HEK293 (cell line): ENCODE measurements around the gene KIF22.

ENCODE experiments used
- CTCF ChIA-PET: fragments of 350-600 bp; formaldehyde crosslinking; extraction: SDS; loops from one replicate; lab custom pipeline; 2021; ENCODE audit warnings: antibody characterized with exemption; lab: Yijun Ruan, JAX
- POLR2A ChIA-PET: fragments of 300-600 bp; formaldehyde crosslinking; extraction: SDS; loops from one replicate; lab custom pipeline; 2020; ENCODE audit warnings: antibody characterized with exemption, inconsistent platforms; lab: Yijun Ruan, JAX
- H3K27ac ChIP-seq: fragments of 200-500 bp; sonication (Bioruptor generic); 2 replicates; pipeline ENCODE4 v1.5.1; 2014; ENCODE audit warnings: low read depth, low read length, control low read depth, inconsistent platforms; ENCODE audit errors: extremely low read depth
- H3K36me3 ChIP-seq, 2 experiments: fragments of 200-500 bp in 1 of 2; sonication (Bioruptor generic) in 1 of 2; 1 replicate in 1 of 2; 2 replicates in 1 of 2; pipeline ENCODE4 v1.5.1; 2014 to 2017; ENCODE audit warnings: inconsistent platforms in 2 of 2, low read length in 2 of 2; ENCODE audit not compliant: control insufficient read depth in 2 of 2, insufficient read depth in 1 of 2
- H3K4me1 ChIP-seq: fragments of 200-500 bp; sonication (Bioruptor generic); 2 replicates; pipeline ENCODE4 v1.5.1; 2014; ENCODE audit warnings: mild to moderate bottlenecking, low read length, inconsistent platforms; ENCODE audit not compliant: control insufficient read depth, insufficient read depth
- H3K4me3 ChIP-seq: 2 replicates; pipeline ENCODE4 v1.5.1; 2011; ENCODE audit warnings: low read depth, mild to moderate bottlenecking, control low read depth, low read length, moderate library complexity
- H3K9me3 ChIP-seq: fragments of 200-500 bp; sonication (Bioruptor generic); 2 replicates; pipeline ENCODE4 v1.5.1; 2014; ENCODE audit warnings: low read depth, low read length, inconsistent platforms; ENCODE audit not compliant: control insufficient read depth, insufficient read depth
- AEBP2 ChIP-seq: fragments of 450-650 bp; formaldehyde crosslinking; IDR thresholded peaks from 2 replicates; pipeline ENCODE4 v1.5.1; 2016; ENCODE audit warnings: missing biosample characterization, missing genetic modification characterization, borderline replicate concordance
- BCL11A ChIP-seq: fragments of 450-650 bp; formaldehyde crosslinking; IDR thresholded peaks from 2 replicates; pipeline ENCODE4 v1.5.1; 2016; ENCODE audit warnings: low read depth, missing biosample characterization, missing genetic modification characterization
- BCL11B ChIP-seq: fragments of 450-650 bp; formaldehyde crosslinking; IDR thresholded peaks from 2 replicates; pipeline ENCODE4 v1.5.1; 2016; ENCODE audit warnings: low read depth, missing biosample characterization, missing genetic modification characterization
- GFI1B ChIP-seq: fragments of 450-650 bp; formaldehyde crosslinking; IDR thresholded peaks from 2 replicates; pipeline ENCODE4 v1.5.1; 2016; ENCODE audit warnings: missing biosample characterization, missing genetic modification characterization
- KLF16 ChIP-seq: fragments of 450-650 bp; formaldehyde crosslinking; IDR thresholded peaks from 2 replicates; pipeline ENCODE4 v1.5.1; 2017; ENCODE audit warnings: missing biosample characterization, missing genetic modification characterization
- PATZ1 ChIP-seq: fragments of 450-650 bp; formaldehyde crosslinking; IDR thresholded peaks from 2 replicates; pipeline ENCODE4 v1.5.1; 2016; ENCODE audit warnings: missing biosample characterization, missing genetic modification characterization
- SCRT2 ChIP-seq: fragments of 450-650 bp; formaldehyde crosslinking; IDR thresholded peaks from 2 replicates; pipeline ENCODE4 v1.5.1; 2016; ENCODE audit warnings: missing biosample characterization, missing genetic modification characterization
- WT1 ChIP-seq: fragments of 450-650 bp; formaldehyde crosslinking; IDR thresholded peaks from 2 replicates; pipeline ENCODE4 v1.5.1; 2016; ENCODE audit warnings: missing biosample characterization, missing genetic modification characterization
- ZFHX2 ChIP-seq: fragments of 450-650 bp; formaldehyde crosslinking; conservative IDR thresholded peaks from 2 replicates; pipeline ENCODE4 v1.5.1; 2016; ENCODE audit warnings: missing biosample characterization, missing genetic modification characterization
- ZNF510 ChIP-seq: fragments of 450-650 bp; formaldehyde crosslinking; IDR thresholded peaks from 2 replicates; pipeline ENCODE4 v1.5.1; 2018; ENCODE audit warnings: mild to moderate bottlenecking, missing genetic modification characterization, missing biosample characterization; ENCODE audit not compliant: insufficient replicate concordance
- ZNF558 ChIP-seq: fragments of 450-650 bp; formaldehyde crosslinking; IDR thresholded peaks from 2 replicates; pipeline ENCODE4 v1.5.1; 2016; ENCODE audit warnings: missing biosample characterization, missing genetic modification characterization
- ZNF623 ChIP-seq: fragments of 450-650 bp; formaldehyde crosslinking; IDR thresholded peaks from 2 replicates; pipeline ENCODE4 v1.5.1; 2016; ENCODE audit warnings: missing biosample characterization, missing genetic modification characterization
- ZNF629 ChIP-seq: fragments of 450-650 bp; formaldehyde crosslinking; IDR thresholded peaks from 2 replicates; pipeline ENCODE4 v1.5.1; 2017; ENCODE audit warnings: missing biosample characterization, missing genetic modification characterization
- ZNF692 ChIP-seq: fragments of 450-650 bp; formaldehyde crosslinking; IDR thresholded peaks from 2 replicates; pipeline ENCODE4 v1.5.1; 2016; ENCODE audit warnings: missing biosample characterization, missing genetic modification characterization
- ZNF830 ChIP-seq: fragments of 450-650 bp; IDR thresholded peaks from 2 replicates; pipeline ENCODE4 v1.5.0; 2018; ENCODE audit warnings: missing biosample characterization, missing genetic modification characterization, low read depth, mild to moderate bottlenecking, moderate library complexity
- ZSCAN23 ChIP-seq: fragments of 450-650 bp; formaldehyde crosslinking; IDR thresholded peaks from 2 replicates; pipeline ENCODE4 v1.5.1; 2016; ENCODE audit warnings: missing biosample characterization, missing genetic modification characterization
- TF ChIP-seq, protein P1 (sequence below): fragments of 450-650 bp; formaldehyde crosslinking; IDR thresholded peaks from 2 replicates; pipeline ENCODE4 v1.5.1; 2016; ENCODE audit warnings: missing biosample characterization, missing genetic modification characterization, low read depth
- TF ChIP-seq, protein P2 (sequence below): fragments of 450-650 bp; formaldehyde crosslinking; IDR thresholded peaks from 2 replicates; pipeline ENCODE4 v1.5.1; 2017; ENCODE audit warnings: missing biosample characterization, missing genetic modification characterization
- TF ChIP-seq, protein P3 (sequence below): fragments of 450-650 bp; formaldehyde crosslinking; IDR thresholded peaks from 2 replicates; pipeline ENCODE4 v1.5.1; 2016; ENCODE audit warnings: missing biosample characterization, missing genetic modification characterization, low read depth
- TF ChIP-seq, protein P4 (sequence below): fragments of 450-650 bp; formaldehyde crosslinking; IDR thresholded peaks from 2 replicates; pipeline ENCODE4; 2016; ENCODE audit warnings: missing biosample characterization, missing genetic modification characterization

Gene KIF22

DNA sequence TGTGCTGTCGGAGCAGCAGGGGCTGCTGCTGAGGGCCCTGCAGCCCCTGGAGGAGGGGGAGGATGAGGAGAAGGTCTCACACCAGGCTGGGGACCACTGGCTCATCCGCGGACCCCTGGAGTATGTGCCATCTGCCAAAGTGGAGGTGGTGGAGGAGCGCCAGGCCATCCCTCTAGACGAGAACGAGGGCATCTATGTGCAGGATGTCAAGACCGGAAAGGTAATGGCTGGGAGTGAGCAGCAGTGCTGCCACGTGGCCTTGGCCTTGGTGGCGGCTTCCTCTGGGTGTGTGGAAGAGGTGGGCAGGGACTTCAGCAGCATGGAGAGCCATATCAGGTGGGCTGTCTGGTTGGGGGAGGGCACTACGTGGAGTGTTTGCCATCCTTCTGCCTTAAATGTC is 49.7 kb downstream of the KIF22 start (continued):
- TF ChIP-seq ZNF692 (tag by site-specific recombination), result no peak
- no peak for TF ChIP-seq ZNF830 (tag by site-specific recombination)
- TF ChIP-seq, all 188 proteins: peak for 0

DNA sequence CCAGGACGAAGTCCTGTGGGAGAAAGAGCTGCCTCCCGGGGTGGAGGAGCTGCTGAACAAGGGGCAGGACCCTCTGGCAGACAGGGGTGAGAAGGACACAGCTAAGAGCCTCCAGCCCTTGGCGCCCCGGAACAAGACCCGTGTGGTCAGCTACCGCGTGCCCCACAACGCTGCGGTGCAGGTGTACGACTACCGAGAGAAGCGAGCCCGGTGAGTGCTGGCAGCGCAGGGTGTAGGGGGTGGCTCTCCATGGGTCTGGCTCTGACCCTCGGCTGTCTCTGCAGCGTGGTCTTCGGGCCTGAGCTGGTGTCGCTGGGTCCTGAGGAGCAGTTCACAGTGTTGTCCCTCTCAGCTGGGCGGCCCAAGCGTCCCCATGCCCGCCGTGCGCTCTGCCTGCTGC is 51.1 kb downstream of the KIF22 start:
- H3K4me3 ChIP-seq, result no peak overlapping the region
- H3K4me1 ChIP-seq, result no peaks in the 10 kb centered on the region
- CTCF ChIA-PET, result interaction anchor here (0.6 to 1.3 kb wide), 3 partner anchors 23 to 166 kb away, joined by 3 to 6 read pairs (median 3); partner anchors contain the start of gene PAGR1
- H3K9me3 ChIP-seq, result no peaks in the 10 kb centered on the region
- TF ChIP-seq, protein P1, sequence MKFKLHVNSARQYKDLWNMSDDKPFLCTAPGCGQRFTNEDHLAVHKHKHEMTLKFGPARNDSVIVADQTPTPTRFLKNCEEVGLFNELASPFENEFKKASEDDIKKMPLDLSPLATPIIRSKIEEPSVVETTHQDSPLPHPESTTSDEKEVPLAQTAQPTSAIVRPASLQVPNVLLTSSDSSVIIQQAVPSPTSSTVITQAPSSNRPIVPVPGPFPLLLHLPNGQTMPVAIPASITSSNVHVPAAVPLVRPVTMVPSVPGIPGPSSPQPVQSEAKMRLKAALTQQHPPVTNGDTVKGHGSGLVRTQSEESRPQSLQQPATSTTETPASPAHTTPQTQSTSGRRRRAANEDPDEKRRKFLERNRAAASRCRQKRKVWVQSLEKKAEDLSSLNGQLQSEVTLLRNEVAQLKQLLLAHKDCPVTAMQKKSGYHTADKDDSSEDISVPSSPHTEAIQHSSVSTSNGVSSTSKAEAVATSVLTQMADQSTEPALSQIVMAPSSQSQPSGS (tag by site-specific recombination), result no peak
- TF ChIP-seq, protein P2, sequence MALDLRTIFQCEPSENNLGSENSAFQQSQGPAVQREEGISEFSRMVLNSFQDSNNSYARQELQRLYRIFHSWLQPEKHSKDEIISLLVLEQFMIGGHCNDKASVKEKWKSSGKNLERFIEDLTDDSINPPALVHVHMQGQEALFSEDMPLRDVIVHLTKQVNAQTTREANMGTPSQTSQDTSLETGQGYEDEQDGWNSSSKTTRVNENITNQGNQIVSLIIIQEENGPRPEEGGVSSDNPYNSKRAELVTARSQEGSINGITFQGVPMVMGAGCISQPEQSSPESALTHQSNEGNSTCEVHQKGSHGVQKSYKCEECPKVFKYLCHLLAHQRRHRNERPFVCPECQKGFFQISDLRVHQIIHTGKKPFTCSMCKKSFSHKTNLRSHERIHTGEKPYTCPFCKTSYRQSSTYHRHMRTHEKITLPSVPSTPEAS (tag by site-specific recombination), result no peak
- TF ChIP-seq ZNF558 (tag by site-specific recombination), result no peak
- no peak for TF ChIP-seq ZNF629 (tag by site-specific recombination)
- TF ChIP-seq, protein P3, sequence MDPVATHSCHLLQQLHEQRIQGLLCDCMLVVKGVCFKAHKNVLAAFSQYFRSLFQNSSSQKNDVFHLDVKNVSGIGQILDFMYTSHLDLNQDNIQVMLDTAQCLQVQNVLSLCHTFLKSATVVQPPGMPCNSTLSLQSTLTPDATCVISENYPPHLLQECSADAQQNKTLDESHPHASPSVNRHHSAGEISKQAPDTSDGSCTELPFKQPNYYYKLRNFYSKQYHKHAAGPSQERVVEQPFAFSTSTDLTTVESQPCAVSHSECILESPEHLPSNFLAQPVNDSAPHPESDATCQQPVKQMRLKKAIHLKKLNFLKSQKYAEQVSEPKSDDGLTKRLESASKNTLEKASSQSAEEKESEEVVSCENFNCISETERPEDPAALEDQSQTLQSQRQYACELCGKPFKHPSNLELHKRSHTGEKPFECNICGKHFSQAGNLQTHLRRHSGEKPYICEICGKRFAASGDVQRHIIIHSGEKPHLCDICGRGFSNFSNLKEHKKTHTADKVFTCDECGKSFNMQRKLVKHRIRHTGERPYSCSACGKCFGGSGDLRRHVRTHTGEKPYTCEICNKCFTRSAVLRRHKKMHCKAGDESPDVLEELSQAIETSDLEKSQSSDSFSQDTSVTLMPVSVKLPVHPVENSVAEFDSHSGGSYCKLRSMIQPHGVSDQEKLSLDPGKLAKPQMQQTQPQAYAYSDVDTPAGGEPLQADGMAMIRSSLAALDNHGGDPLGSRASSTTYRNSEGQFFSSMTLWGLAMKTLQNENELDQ (tag by site-specific recombination), result no peak
- TF ChIP-seq ZSCAN23 (tag by site-specific recombination), result no peak
- no peak for TF ChIP-seq KLF16 (tag by site-specific recombination)
- TF ChIP-seq PATZ1 (tag by site-specific recombination), result no peak
- no peak for TF ChIP-seq BCL11B (tag by site-specific recombination)
- no peak for TF ChIP-seq GFI1B (tag by site-specific recombination)
- TF ChIP-seq ZNF510 (tag by site-specific recombination), result no peak
- no peak for TF ChIP-seq WT1
- no peak for TF ChIP-seq AEBP2
- TF ChIP-seq BCL11A (tag by site-specific recombination), result no peak
- no peak for TF ChIP-seq ZFHX2 (tag by site-specific recombination)
- no peak for TF ChIP-seq ZNF623 (tag by site-specific recombination)
- TF ChIP-seq SCRT2 (tag by site-specific recombination), result no peak
- TF ChIP-seq, protein P4, sequence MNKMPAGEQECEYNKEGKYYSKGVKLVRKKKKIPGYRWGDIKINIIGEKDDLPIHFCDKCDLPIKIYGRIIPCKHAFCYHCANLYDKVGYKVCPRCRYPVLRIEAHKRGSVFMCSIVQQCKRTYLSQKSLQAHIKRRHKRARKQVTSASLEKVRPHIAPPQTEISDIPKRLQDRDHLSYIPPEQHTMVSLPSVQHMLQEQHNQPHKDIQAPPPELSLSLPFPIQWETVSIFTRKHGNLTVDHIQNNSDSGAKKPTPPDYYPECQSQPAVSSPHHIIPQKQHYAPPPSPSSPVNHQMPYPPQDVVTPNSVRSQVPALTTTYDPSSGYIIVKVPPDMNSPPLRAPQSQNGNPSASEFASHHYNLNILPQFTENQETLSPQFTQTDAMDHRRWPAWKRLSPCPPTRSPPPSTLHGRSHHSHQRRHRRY (tag by site-specific recombination), result no peak
- H3K36me3 ChIP-seq, result peaks cover 0 to 3% of the 10 kb centered on the region in 2 experiments; a peak in 1 of 3 replicates
- POLR2A ChIA-PET, result no interaction called here
- no peak overlapping the region for H3K27ac ChIP-seq
